IMR-90 (cell line): ENCODE data around the gene SLC27A6. TPM values are rescaled to one million over a fixed set of nuclear protein-coding genes. Genes with fewer than 3 reads are reported as not detected.

Experiments used
- ATAC-seq: fragments of 200-7000 bp; cut with Tn5 transposase; 2 replicates; pipeline ENCODE4 v1.9.1; 2020; ENCODE audit warnings: low read depth, mild to moderate bottlenecking, moderate library complexity
- BruUV-seq: library from RNA; stranded (reverse); fragments of 400-500 nt; replicated peaks from 2 replicates; lab custom pipeline; 2021; lab: Mats Ljungman, UMichigan
- CTCF ChIA-PET: fragments of 300-600 bp; formaldehyde crosslinking; extraction: SDS; loops from one replicate; lab custom pipeline; 2021; ENCODE audit warnings: antibody characterized with exemption; lab: Yijun Ruan, JAX
- POLR2A ChIA-PET: fragments of 300-600 bp; sonication (Branson Sonifier 250); formaldehyde crosslinking; loops from one replicate; lab custom pipeline; 2022; ENCODE audit warnings: antibody characterized with exemption; ENCODE audit not compliant: unreplicated experiment; lab: Charles Lee
- DNase-seq: peaks from one replicate; pipeline ENCODE4 v3.0.0; 2013
- H2AFZ ChIP-seq: replicated peaks from 2 replicates; pipeline ENCODE3; 2013; ENCODE audit warnings: low read length, mild to moderate bottlenecking; ENCODE audit not compliant: poor library complexity
- H2AK5ac ChIP-seq: 2 replicates; pipeline ENCODE4 v1.6.1; 2013; ENCODE audit warnings: low read depth, low read length, inconsistent platforms
- H2AK9ac ChIP-seq: replicated peaks from 2 replicates; pipeline ENCODE3; 2013; ENCODE audit warnings: mild to moderate bottlenecking, low read depth, low read length, moderate library complexity; ENCODE audit not compliant: poor library complexity
- H2BK120ac ChIP-seq: 2 replicates; pipeline ENCODE4 v1.6.1; 2013; ENCODE audit warnings: low read depth, low read length, inconsistent platforms
- H2BK15ac ChIP-seq: 3 replicates; pipeline ENCODE4 v1.6.1; 2013; ENCODE audit warnings: low read depth, low read length, inconsistent platforms
- H2BK20ac ChIP-seq: 2 replicates; pipeline ENCODE4 v1.6.1; 2013; ENCODE audit warnings: low read depth, mild to moderate bottlenecking, inconsistent platforms, low read length, moderate library complexity
- H2BK5ac ChIP-seq: 2 replicates; pipeline ENCODE4 v1.6.1; 2013; ENCODE audit warnings: mild to moderate bottlenecking, low read depth, low read length, inconsistent platforms; ENCODE audit not compliant: poor library complexity, severe bottlenecking
- H3K14ac ChIP-seq: replicated peaks from 2 replicates; pipeline ENCODE4 v1.6.1; 2013; ENCODE audit warnings: low read depth, low read length, inconsistent platforms
- H3K18ac ChIP-seq: 2 replicates; pipeline ENCODE4 v1.6.1; 2013; ENCODE audit warnings: low read depth, low read length, control low read depth
- H3K23ac ChIP-seq: 2 replicates; pipeline ENCODE4 v1.6.1; 2013; ENCODE audit warnings: low read depth, low read length, inconsistent platforms
- H3K27ac ChIP-seq: 2 replicates; pipeline ENCODE4 v1.5.1; 2013; ENCODE audit warnings: mild to moderate bottlenecking, control low read depth, low read length; ENCODE audit not compliant: insufficient read depth
- H3K27me3 ChIP-seq: 2 replicates; pipeline ENCODE4 v1.6.1; 2013; ENCODE audit warnings: low read length; ENCODE audit not compliant: control insufficient read depth, insufficient read depth
- H3K36me3 ChIP-seq: 2 replicates; pipeline ENCODE4 v1.6.1; 2013; ENCODE audit warnings: low read length, mixed read lengths; ENCODE audit not compliant: control insufficient read depth, insufficient read depth
- H3K4ac ChIP-seq: 2 replicates; pipeline ENCODE4 v1.6.1; 2013; ENCODE audit warnings: low read depth, low read length, inconsistent platforms
- H3K4me1 ChIP-seq: 2 replicates; pipeline ENCODE4 v1.6.1; 2013; ENCODE audit warnings: low read length, mixed read lengths; ENCODE audit not compliant: control insufficient read depth, insufficient read depth
- H3K4me2 ChIP-seq: 2 replicates; pipeline ENCODE4 v1.6.1; 2013; ENCODE audit warnings: low read depth, mild to moderate bottlenecking, control low read depth, low read length, moderate library complexity
- H3K4me3 ChIP-seq: 2 replicates; pipeline ENCODE4 v1.5.1; 2013; ENCODE audit warnings: low read depth, mild to moderate bottlenecking, control low read depth, low read length, moderate library complexity; ENCODE audit not compliant: insufficient read depth
- H3K56ac ChIP-seq: 2 replicates; pipeline ENCODE4 v1.6.1; 2013; ENCODE audit warnings: low read length, inconsistent platforms; ENCODE audit not compliant: insufficient read depth; ENCODE audit errors: extremely low read depth
- H3K79me1 ChIP-seq, 2 experiments: 2 replicates each; pipeline ENCODE4 v1.6.1; 2013; ENCODE audit warnings: low read length in 2 of 2, inconsistent platforms in 1 of 2, low read depth in 1 of 2
- H3K9ac ChIP-seq: 2 replicates; pipeline ENCODE4 v1.6.1; 2013; ENCODE audit warnings: low read depth, low read length, control low read depth
- H3K9me1 ChIP-seq: 2 replicates; pipeline ENCODE4 v1.6.1; 2013; ENCODE audit warnings: low read length, inconsistent platforms; ENCODE audit not compliant: insufficient read depth
- H3K9me3 ChIP-seq: 2 replicates; pipeline ENCODE4 v1.6.1; 2013; ENCODE audit warnings: low read length; ENCODE audit not compliant: control insufficient read depth, insufficient read depth
- H4K20me1 ChIP-seq: 2 replicates; pipeline ENCODE4 v1.6.1; 2013; ENCODE audit warnings: low read length, inconsistent platforms; ENCODE audit not compliant: insufficient read depth
- H4K5ac ChIP-seq: 2 replicates; pipeline ENCODE4 v1.6.1; 2013; ENCODE audit warnings: mild to moderate bottlenecking, low read depth, low read length, control low read depth
- H4K8ac ChIP-seq, 2 experiments: 2 replicates each; pipeline ENCODE4 v1.6.1; 2013; ENCODE audit warnings: low read depth in 2 of 2, low read length in 2 of 2, control low read depth in 1 of 2, inconsistent platforms in 1 of 2
- H4K91ac ChIP-seq: 2 replicates; pipeline ENCODE4 v1.6.1; 2013; ENCODE audit warnings: low read depth, low read length, inconsistent platforms; ENCODE audit not compliant: insufficient read depth
- CHD1 ChIP-seq: IDR thresholded peaks from 2 replicates; pipeline ENCODE4 v1.6.1; 2012; ENCODE audit warnings: low read depth, low read length, improper control_type of control experiment
- FOS ChIP-seq: fragments of 150-350 bp; IDR thresholded peaks from 2 replicates; pipeline ENCODE4 v1.6.1; 2016; ENCODE audit warnings: low read depth, low read length
- NFE2L2 ChIP-seq: fragments of 150-350 bp; IDR thresholded peaks from 2 replicates; pipeline ENCODE4 v1.6.1; 2016; ENCODE audit warnings: low read depth, mild to moderate bottlenecking, low read length
- RAD21 ChIP-seq: IDR thresholded peaks from 2 replicates; pipeline ENCODE4 v1.6.1; 2012; ENCODE audit warnings: low read length, improper control_type of control experiment
- RCOR1 ChIP-seq: IDR thresholded peaks from 2 replicates; pipeline ENCODE4 v1.6.1; 2012; ENCODE audit warnings: mild to moderate bottlenecking, low read length, improper control_type of control experiment; ENCODE audit not compliant: insufficient replicate concordance
- SMC3 ChIP-seq: fragments of 150-350 bp; IDR thresholded peaks from 2 replicates; pipeline ENCODE4 v1.6.1; 2016; ENCODE audit warnings: low read depth, mild to moderate bottlenecking, antibody characterized with exemption, low read length, moderate library complexity
- WGBS, 2 experiments: methylation state at CpG; one replicate each; pipeline versions ENCODE4 v1.1.5 to v1.1.7; 2013; ENCODE audit warnings: missing lambda C conversion rate in 2 of 2; ENCODE audit not compliant: insufficient read length in 1 of 2; ENCODE audit errors: extremely low coverage in 2 of 2; 5-methylcytosine and 5-hydroxymethylcytosine counted together
- dilution Hi-C: fragments of 300-500 bp; cut with HindIII; formaldehyde crosslinking; loops from one replicate; pipeline ENCODE4 v1.14.3; 2018; ENCODE audit warnings: low sequenced_read_pairs; ENCODE audit not compliant: unreplicated experiment
- in situ Hi-C: fragments of 300-500 bp; cut with MboI; formaldehyde crosslinking; loops from 3 replicates; pipeline ENCODE4 v1.14.3; 2019; ENCODE audit warnings: low sequenced_read_pairs, inconsistent platforms, mixed read lengths
- intact Hi-C: fragments of 100-400 bp; cut with micrococcal nuclease; formaldehyde crosslinking; loops from 2 replicates; pipeline ENCODE4 v1.10.0; 2022
- polyA plus RNA-seq, 3 experiments: library from polyadenylated mRNA; depleted of rRNA; stranded (reverse); fragments of >200 nt; gene quantifications; 2 replicates each; pipeline ENCODE4 v1.2.3, GENCODE V29; 2012; ENCODE audit warnings: low replicate concordance in 1 of 3
- total RNA-seq: library from RNA; depleted of rRNA; stranded (reverse); fragments of >200 nt; gene quantifications from 2 replicates; pipeline ENCODE4 v1.2.3, GENCODE V29; 2012
- TF ChIP-seq, protein P1 (sequence below): fragments of 150-350 bp; IDR thresholded peaks from 2 replicates; pipeline ENCODE4 v1.6.1; 2017; ENCODE audit warnings: mild to moderate bottlenecking, antibody characterized with exemption, low read length, low read depth
- TF ChIP-seq, protein P2 (sequence below): fragments of 150-350 bp; IDR thresholded peaks from 2 replicates; pipeline ENCODE4 v1.6.1; 2016; ENCODE audit warnings: low read depth, mild to moderate bottlenecking, low read length, moderate library complexity, borderline replicate concordance

SLC27A6 gene
- total and polyA plus RNA-seq, 2 of the 4 experiments (the other 2 are of a cell fraction), result under 0.01 to 0.02 TPM

DNA sequence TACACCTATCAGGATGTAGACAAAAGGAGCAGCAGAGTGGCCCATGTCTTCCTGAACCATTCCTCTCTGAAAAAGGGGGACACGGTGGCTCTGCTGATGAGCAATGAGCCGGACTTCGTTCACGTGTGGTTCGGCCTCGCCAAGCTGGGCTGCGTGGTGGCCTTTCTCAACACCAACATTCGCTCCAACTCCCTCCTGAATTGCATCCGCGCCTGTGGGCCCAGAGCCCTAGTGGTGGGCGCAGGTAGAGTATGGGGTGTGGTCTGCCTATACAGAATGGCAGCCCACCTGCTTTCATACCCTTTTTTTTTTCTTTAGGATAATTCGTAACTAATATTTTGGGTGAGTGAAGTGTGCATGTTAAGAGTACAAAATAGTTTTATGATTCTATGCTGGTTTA lies 1.1 kb downstream of the SLC27A6 start:
- H2BK120ac ChIP-seq, result no peak overlapping the region
- no peak overlapping the region for H3K4me2 ChIP-seq
- H3K9ac ChIP-seq, result no peak overlapping the region
- DNase-seq (no peak), ATAC-seq (no peak)
- no TSS peak for BruUV-seq
- intact Hi-C loops (no loop called here), dilution Hi-C loops (no loop called here), in situ Hi-C loops (no loop called here)
- no peak overlapping the region for H2BK5ac ChIP-seq
- no peak overlapping the region for H2BK20ac ChIP-seq
- no peaks in the 10 kb centered on the region for H3K9me3 ChIP-seq
- no peak overlapping the region for H3K56ac ChIP-seq
- H3K23ac ChIP-seq, result no peak overlapping the region
- H3K36me3 ChIP-seq, result no peaks in the 10 kb centered on the region
- no peak overlapping the region for H3K14ac ChIP-seq
- peaks cover 2% of the 10 kb centered on the region; the same call in 1 of the 2 replicates for H3K27me3 ChIP-seq
- 100% methylated on average over 1 of the region's 12 CpGs; no CpG with 5 or more reads in 1 of the 2 experiments for WGBS, 2 experiments
- POLR2A ChIA-PET, result no interaction called here
- no peaks in the 10 kb centered on the region for H4K20me1 ChIP-seq
- H3K4ac ChIP-seq, result no peak overlapping the region
- no peak overlapping the region for H2BK15ac ChIP-seq
- H3K79me1 ChIP-seq, result no peaks in the 10 kb centered on the region
- no peak overlapping the region for H3K18ac ChIP-seq
- H3K4me1 ChIP-seq, result no peaks in the 10 kb centered on the region
- no peak overlapping the region for H2AK9ac ChIP-seq
- no peak overlapping the region for H3K4me3 ChIP-seq
- no peak overlapping the region for H4K91ac ChIP-seq
- TF ChIP-seq, protein P1, sequence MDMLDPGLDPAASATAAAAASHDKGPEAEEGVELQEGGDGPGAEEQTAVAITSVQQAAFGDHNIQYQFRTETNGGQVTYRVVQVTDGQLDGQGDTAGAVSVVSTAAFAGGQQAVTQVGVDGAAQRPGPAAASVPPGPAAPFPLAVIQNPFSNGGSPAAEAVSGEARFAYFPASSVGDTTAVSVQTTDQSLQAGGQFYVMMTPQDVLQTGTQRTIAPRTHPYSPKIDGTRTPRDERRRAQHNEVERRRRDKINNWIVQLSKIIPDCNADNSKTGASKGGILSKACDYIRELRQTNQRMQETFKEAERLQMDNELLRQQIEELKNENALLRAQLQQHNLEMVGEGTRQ, result no peak
- TF ChIP-seq NFE2L2 (no peak), CHD1 (no peak), FOS (no peak), RAD21 (no peak), SMC3 (no peak), RCOR1 (no peak)
- TF ChIP-seq, protein P2, sequence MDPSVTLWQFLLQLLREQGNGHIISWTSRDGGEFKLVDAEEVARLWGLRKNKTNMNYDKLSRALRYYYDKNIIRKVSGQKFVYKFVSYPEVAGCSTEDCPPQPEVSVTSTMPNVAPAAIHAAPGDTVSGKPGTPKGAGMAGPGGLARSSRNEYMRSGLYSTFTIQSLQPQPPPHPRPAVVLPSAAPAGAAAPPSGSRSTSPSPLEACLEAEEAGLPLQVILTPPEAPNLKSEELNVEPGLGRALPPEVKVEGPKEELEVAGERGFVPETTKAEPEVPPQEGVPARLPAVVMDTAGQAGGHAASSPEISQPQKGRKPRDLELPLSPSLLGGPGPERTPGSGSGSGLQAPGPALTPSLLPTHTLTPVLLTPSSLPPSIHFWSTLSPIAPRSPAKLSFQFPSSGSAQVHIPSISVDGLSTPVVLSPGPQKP, result no peak
- no peak overlapping the region for H4K5ac ChIP-seq
- H2AK5ac ChIP-seq, result no peak overlapping the region
- no peak overlapping the region for H3K27ac ChIP-seq
- no peak overlapping the region for H4K8ac ChIP-seq
- H2AFZ ChIP-seq, result no peak overlapping the region
- CTCF ChIA-PET, result no interaction called here
- no peaks in the 10 kb centered on the region for H3K9me1 ChIP-seq
